ENCODE data around the gene ZNF557.
"Not testable (repeated sequence)": the region's sequence is repeated elsewhere in the genome, so short reads cannot be mapped to it uniquely, and the experiment has no call there.

ZNF557 gene

DNA sequence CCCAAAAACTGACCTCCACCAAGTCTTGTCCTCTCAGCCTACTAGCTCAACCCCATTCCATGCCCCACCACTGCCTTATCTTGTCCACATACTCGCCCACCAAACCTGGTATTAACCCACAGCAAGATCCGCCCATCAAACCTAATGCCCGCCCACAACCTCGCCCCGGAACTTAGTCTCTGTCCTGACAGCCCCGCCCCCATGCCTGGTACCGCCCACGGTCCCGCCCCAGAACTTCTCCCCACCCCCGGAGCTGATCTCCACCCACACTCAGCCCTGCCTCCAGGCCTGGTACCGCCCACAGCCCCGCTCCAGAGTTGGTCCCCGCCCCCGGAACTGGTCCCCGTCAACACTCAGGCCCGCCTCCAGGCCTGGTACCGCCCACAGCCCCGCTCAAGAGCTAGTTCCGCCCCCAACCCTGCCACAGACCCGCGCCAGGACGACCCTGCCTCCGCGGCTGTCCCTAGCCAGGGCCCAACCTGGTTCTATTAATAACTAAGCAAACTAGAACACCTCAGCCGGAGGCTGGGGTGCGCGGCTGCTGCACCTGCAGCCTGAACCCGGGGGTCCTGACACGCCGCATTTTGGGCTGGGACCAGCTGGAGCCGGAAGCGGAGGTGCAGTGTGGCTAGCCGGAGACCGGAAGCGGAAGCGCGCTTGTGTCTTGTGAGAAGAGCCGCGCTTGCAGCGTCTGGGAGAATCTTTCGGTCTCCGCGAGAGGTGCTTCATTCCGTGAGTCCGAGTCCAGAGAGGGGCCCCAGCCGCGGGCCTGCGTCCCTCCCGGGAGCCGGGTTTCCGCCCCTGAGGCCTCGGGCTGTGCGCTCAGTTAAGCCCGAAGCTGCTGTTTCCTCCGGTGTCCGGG is at the start of gene ZNF557:
TSS of gene ZNF557 (plus strand) at position 662 of the 862 bp plus-strand sequence. CDS start 5,372 bp downstream, outside the sequence.
- peak; percentile 98 for DNase-seq (ENCODE audit: low read depth, low spot score)

DNA sequence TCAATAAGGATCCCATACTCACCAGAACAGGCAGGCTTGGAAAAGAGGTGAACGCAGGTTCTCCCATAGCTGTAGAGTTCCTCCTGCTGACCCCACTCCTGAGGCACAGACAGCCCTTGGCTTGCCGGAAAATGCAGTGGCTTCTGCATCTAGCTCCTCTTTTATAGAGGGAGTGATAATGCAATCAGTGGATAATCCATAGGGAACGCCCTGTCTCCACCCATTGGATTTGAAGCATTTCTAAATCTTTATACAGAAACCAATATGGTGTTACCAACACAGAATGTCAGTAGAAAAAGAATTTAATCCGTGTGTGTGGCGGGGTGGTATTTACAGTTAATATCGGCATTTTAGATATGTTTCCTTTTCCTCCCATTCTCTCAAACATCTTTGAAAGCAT is 48.2 kb upstream of the ZNF557 start, which contains the start of gene MBD3L2B:
TSS of gene MBD3L2B (minus strand) at position 101 of the 400 bp plus-strand sequence. CDS start at position 67, 34 bp downstream.
- not testable (repeated sequence) for DNase-seq (ENCODE audit: low read depth, low spot score)

DNA sequence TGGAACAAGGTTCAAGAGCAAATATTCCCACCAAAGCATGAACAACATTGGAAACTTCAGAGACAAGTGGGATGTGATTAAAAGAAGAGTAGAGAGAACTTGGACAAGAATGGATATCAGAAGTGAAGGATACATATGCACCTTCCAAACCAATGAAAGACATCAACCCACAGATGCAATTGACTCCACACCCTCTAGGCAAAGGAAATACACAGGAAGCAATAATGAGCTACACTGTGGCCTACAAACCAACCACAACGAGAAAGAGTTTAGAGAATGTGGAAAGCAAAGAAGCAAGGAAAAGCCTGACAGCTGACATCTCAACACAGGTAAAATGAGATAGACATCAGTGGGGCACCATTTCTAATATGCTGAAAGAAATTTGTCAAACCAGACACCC is 40.7 kb upstream of the ZNF557 start:
- not testable (repeated sequence) for DNase-seq (ENCODE audit: low read depth, low spot score)

DNA sequence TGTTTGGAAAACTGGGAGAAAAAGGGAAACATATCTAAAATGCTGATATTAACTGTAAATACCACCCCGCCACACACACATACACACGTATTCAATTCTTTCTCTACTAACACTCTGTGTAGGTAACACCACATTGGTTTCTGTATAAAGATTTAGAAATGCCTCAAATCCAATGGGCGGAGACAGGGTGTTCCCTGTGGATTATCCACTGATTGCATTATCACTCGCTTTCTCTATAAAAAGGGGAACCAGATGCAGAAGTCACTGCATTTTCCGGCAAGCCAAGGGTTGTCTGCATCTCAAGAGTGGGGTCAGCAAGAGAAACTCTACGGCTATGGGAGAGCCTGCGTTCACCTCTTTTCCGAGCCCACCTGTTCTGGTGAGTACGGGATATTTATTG is 39.2 kb upstream of the ZNF557 start, which contains the start of gene MBD3L5:
TSS of gene MBD3L5 (plus strand) at position 301 of the 400 bp plus-strand sequence. CDS start at position 335, 34 bp downstream.
- DNase-seq (ENCODE audit: low read depth, low spot score) = not testable (repeated sequence)

DNA sequence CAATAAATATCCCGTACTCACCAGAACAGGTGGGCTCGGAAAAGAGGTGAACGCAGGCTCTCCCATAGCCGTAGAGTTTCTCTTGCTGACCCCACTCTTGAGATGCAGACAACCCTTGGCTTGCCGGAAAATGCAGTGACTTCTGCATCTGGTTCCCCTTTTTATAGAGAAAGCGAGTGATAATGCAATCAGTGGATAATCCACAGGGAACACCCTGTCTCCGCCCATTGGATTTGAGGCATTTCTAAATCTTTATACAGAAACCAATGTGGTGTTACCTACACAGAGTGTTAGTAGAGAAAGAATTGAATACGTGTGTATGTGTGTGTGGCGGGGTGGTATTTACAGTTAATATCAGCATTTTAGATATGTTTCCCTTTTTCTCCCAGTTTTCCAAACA is 29.4 kb upstream of the ZNF557 start, which contains the start of gene MBD3L4:
TSS of gene MBD3L4 (minus strand) at position 101 of the 400 bp plus-strand sequence. CDS start at position 66, 35 bp downstream.
- not testable (repeated sequence) for DNase-seq (ENCODE audit: low read depth, low spot score)

DNA sequence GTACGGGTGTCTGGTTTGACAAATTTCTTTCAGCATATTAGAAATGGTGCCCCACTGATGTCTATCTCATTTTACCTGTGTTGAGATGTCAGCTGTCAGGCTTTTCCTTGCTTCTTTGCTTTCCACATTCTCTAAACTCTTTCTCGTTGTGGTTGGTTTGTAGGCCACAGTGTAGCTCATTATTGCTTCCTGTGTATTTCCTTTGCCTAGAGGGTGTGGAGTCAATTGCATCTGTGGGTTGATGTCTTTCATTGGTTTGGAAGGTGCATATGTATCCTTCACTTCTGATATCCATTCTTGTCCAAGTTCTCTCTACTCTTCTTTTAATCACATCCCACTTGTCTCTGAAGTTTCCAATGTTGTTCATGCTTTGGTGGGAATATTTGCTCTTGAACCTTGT is 27.9 kb upstream of the ZNF557 start:
- not testable (repeated sequence) for DNase-seq (ENCODE audit: low read depth, low spot score)

DNA sequence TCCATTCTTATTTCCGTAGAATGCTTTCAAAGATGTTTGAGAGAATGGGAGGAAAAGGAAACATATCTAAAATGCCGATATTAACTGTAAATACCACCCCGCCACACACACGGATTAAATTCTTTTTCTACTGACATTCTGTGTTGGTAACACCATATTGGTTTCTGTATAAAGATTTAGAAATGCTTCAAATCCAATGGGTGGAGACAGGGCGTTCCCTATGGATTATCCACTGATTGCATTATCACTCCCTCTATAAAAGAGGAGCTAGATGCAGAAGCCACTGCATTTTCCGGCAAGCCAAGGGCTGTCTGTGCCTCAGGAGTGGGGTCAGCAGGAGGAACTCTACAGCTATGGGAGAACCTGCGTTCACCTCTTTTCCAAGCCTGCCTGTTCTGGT is 20.5 kb upstream of the ZNF557 start, which contains the start of gene MBD3L2:
TSS of gene MBD3L2 (plus strand) at position 301 of the 400 bp plus-strand sequence. CDS start at position 354, 53 bp downstream.
- not testable (repeated sequence) for DNase-seq (ENCODE audit: low read depth, low spot score)

DNA sequence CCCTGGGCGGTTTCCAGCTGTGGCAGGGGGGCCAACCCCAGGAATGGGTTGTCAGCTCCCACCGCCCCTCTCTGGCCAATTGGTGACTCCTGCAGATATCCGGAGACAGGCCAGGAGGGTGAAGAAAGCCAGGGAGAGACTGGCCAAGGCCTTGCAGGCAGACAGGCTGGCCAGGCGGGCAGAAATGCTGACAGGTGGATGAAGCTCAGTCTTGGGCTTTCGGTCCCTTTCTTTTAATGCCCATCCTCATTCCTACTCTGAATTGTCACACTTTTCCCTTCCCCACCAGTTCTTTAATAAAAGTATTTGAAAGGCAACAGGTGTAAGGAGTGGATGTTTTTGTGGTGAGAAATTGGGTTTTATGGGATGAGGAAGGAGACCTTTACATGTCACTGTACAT is 18.1 kb upstream of the ZNF557 start:
- DNase-seq (ENCODE audit: low read depth, low spot score) = not testable (repeated sequence)

DNA sequence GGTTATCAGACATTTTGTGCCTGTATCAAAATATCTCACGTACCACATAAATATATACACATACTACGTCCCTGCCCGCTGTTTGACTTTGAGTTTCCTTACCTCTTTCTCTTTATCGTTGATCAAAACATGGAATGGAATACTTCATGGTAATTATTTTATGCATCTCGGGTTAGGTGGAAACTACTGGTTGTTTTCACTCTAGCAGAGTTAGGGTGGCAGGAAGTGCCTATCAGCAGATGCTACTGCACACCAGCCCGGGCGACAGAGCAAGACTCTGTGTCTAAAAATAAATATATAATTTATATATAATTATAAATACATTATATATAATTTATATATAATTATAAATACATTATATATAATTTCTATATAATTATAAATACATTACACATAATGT is 16.6 kb upstream of the ZNF557 start:
- DNase-seq (ENCODE audit: low read depth, low spot score) = not testable (repeated sequence)

DNA sequence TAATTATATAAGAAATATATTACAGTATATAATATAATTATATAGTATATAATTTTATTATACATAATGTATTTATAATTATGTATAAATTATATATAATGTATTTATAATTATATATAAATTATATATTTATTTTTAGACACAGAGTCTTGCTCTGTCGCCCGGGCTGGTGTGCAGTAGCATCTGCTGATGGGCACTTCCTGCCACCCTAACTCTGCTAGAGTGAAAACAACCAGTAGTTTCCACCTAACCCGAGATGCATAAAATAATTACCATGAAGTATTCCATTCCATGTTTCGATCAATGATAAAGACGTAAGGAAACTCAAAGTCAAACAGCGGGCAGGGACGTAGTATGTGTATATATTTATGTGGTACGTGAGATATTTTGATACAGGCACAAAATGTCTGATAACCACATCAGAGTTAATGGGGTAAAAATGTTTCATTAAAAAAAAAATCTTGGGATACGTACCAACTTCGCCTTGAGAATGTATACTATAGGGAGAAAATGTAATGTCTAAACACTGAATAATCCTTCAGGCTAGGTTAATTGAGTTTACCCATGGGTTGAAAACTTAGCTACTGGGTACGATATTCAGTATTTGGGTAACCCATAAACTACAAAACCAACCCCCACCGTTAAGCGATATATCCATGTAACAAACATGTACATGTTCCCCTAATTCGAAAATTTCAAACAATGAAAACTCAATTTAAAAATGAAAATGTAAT is 14.7 kb upstream of the ZNF557 start:
- not testable (repeated sequence) for DNase-seq (ENCODE audit: low read depth, low spot score)

DNA sequence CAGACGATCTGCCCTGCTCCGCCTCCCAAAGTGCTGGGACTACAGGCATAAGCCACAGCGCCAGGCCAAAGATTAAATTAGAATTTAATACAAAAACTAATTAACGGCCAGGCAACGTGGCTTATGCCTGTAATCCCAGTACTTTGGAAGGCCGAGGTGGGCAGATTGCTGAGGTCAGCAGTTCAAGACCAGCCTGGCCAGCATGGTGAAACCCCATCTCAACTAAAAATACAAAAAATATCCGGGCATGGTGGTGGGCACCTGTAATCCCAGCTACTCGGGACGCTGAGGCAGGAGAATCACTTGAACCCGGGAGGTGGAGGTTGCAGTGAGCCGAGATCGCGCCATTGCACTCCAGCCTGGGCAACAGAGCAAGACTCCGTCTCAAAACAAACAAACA is 13.8 kb upstream of the ZNF557 start:
- not testable (repeated sequence) for DNase-seq (ENCODE audit: low read depth, low spot score)

DNA sequence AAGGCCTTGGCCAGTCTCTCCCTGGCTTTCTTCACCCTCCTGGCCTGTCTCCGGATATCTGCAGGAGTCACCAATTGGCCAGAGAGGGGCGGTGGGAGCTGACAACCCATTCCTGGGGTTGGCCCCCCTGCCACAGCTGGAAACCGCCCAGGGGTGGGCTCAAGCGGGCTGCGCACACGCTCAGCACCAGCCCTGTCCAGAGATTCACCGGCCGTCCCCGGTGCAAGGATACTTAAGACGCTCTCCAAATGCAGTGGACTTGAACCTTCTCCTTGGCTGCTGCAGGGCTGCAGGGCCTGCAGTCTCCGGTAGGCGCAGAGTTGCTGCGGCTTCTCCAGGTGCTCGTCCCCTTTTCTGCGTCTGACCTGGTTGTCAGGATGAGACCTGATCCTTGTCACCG is 13.1 kb upstream of the ZNF557 start:
- not testable (repeated sequence) for DNase-seq (ENCODE audit: low read depth, low spot score)

DNA sequence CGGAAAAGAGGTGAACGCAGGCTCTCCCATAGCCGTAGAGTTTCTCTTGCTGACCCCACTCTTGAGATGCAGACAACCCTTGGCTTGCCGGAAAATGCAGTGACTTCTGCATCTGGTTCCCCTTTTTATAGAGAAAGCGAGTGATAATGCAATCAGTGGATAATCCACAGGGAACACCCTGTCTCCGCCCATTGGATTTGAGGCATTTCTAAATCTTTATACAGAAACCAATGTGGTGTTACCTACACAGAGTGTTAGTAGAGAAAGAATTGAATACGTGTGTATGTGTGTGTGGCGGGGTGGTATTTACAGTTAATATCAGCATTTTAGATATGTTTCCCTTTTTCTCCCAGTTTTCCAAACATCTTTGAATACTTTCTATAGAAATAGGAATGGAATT is 10.9 kb upstream of the ZNF557 start, which contains the start of gene MBD3L3:
TSS of gene MBD3L3 (minus strand) at position 101 of the 400 bp plus-strand sequence. CDS start at position 30, 71 bp downstream.
- DNase-seq (ENCODE audit: low read depth, low spot score) = not testable (repeated sequence)

DNA sequence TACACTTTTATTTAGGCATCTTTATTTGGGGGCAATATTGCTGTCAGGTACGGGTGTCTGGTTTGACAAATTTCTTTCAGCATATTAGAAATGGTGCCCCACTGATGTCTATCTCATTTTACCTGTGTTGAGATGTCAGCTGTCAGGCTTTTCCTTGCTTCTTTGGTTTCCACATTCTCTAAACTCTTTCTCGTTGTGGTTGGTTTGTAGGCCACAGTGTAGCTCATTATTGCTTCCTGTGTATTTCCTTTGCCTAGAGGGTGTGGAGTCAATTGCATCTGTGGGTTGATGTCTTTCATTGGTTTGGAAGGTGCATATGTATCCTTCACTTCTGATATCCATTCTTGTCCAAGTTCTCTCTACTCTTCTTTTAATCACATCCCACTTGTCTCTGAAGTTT is 9.5 kb upstream of the ZNF557 start:
- DNase-seq (ENCODE audit: low read depth, low spot score) = not testable (repeated sequence)

DNA sequence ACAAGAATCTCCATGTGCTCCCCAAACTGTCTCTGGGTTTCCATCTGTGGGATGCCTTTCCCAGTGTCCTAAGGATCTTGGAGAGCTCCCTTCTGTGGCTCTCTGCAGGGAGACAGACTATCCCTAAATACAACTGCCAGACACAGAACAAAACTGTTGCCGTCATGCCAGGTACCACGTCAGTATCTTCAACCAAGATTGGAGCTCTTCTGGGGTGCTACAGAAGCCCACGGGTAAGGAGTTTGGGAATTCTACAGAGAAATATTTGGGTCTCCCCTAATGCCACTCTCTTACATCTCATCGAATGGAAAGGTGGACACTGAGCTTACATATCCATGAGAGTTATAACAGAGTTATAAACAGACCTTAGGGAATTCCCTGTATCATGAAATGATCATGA is 6.2 kb upstream of the ZNF557 start:
- DNase-seq (ENCODE audit: low read depth, low spot score) = no peak

DNA sequence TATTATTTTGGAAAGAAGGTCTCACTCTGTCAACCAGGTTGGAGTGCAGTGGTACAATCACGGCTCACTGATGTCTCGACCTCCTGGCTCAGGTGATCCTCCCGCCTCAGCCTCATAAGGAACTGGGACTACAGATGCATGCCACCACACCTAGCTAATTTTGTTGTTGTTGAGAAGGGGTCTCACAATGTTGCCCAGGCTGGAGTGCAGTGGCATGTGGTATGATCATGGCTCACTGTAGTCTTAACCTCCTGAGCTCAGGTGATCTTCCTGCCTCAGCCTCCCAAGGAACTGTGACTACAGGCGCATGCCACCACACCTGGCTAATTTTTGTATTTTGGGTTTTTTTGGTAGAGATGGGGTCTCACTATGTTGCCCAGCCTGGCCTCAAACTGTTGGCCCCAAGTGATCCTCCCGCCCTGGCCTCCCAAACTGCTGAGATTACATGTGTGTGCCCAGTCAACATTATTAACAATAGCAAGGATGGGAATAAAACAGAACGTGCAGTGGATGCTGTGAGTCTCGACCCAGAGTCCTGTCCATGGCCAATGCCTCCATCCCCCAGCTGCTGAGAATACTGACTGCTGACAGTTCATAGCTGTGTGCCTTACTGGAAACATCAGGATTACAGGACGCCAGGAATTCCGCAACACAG is 5.6 kb upstream of the ZNF557 start:
- no peak for DNase-seq (ENCODE audit: low read depth, low spot score)

DNA sequence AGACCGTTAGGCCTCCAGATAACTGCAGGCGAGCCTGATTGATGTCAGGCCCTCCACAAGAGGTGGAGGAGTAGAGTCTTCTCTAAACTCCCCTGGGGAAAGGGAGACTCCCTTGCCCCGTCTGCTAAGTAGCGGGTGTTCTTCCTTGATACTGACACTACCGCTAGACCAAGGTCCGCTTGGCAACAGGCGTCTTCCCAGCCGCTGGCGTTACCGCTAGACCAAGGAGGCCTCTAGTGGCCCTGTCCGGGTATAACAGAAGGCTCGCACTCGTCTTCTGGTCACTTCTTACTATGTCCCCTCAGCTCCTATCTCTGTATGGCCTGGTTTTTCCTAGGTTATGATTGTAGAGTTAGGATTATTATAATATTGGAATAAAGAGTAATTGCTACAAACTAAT is 2.4 kb upstream of the ZNF557 start:
- not testable (repeated sequence) for DNase-seq (ENCODE audit: low read depth, low spot score)

DNA sequence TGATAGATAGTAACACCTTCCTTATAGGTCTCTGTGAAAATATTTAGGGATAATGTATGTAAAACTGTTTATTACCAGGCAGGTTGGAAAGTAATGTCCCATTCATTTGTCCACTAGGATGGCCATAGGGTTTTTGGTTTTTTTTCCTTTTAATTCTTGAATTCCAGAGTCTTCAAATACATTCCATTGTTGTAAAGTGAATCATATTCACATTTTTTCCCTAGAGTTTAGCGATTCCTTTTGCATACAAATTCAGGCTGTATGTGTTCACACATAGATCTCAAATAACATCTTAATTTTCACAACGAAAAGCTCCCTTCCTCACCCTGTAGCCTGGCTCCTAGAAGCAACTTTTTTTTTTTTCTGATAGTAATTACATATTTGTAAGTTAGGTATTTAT is 1.8 kb upstream of the ZNF557 start:
- no peak for DNase-seq (ENCODE audit: low read depth, low spot score)

DNA sequence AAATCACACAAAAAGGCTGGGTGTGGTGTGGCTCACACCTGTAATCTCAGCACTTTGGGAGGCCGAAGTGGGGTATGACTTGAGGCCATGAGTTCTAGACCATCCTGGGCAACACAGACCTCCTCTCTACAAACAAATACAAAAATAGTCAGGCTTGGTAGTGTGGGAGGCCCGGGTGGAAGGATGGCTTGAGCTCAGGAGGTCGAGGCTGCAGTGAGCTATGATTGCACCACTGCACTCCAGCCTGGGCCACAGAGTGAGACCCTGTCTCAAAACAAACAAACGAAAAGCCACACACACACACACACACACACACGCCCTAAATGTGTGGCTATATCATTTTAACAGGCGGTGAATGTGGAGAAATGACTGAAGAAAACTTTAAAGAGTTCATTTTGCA is 904 bp upstream of the ZNF557 start:
- DNase-seq (ENCODE audit: low read depth, low spot score) = no peak

DNA sequence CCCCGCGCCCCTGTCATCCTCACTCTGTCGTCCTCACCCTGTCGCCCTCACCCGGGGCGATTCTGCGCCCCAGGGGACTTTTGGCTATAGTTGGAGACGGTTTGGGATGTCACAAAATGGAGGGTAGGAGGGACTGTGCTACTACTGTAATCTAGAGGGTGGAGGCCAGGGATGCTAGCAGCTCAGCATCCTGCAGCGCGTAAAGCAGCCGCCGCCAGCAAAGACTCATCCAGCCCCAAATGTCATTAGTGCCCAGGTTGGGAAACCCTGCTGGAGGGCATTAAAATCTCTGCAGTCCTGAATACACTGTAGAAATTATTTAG is 362 bp downstream of the ZNF557 start:
- no peak for DNase-seq (ENCODE audit: low read depth, low spot score)

DNA sequence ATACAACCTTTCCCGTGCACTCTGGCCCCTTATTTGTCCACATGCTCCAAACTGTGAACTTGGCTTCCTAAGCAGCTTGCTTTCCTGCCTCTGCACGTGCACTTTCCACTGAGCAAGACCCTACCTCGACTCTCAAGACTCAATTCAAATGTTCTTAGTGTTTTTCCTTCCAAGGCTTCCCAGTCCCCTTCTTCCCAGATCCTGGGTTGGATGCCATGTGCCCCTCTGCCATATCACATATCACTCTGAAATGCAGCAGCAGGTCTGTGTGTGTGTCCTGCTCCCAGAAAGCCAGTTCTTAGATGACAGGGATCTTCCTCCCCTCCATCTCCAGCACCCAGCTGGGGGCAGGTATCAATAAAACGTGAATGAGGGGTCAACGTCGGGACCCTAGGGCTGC is 3.0 kb downstream of the ZNF557 start:
- DNase-seq (ENCODE audit: low read depth, low spot score) = no peak

Data from activated CD4-positive, CD25-positive, alpha-beta regulatory T cell treated with anti-CD3 and anti-CD28 coated beads, Interleukin-2, amount 50 U/mL, for 16 hours (primary cell).